ENCODE data around the gene PRSS38. TPM values are rescaled to one million over a fixed set of nuclear protein-coding genes. Genes with fewer than 3 reads are reported as not detected.

The PRSS38 gene
- total RNA-seq, 4 donors from 2014 or later: not detected

GRCh38 chr1:227803933-227804332 lies 11.5 kb upstream of the PRSS38 start:
- no peak for TF ChIP-seq POLR2A (IDR thresholded peaks at IDR 0.05)
- TF ChIP-seq CTCF (IDR thresholded peaks at IDR 0.05): no peak
- intact Hi-C loops (cut with DNase I): no loop called here
- H3K4me3 ChIP-seq: no peak overlapping the region
- H3K4me1 ChIP-seq: peaks cover 0 to 14% (median 0%) of the 10 kb centered on the region in 3 donors
- H3K27me3 ChIP-seq: no peaks in the 10 kb centered on the region
- no peak overlapping the region for H3K27ac ChIP-seq
- H3K36me3 ChIP-seq: no peaks in the 10 kb centered on the region
- no peak for DNase-seq
- peaks cover 0 to 5% (median 0%) of the 10 kb centered on the region in 3 donors for H3K9me3 ChIP-seq

- H3K36me3 ChIP-seq: no peaks in the 10 kb centered on the region
- peaks cover 0 to 14% (median 0%) of the 10 kb centered on the region in 3 donors for H3K4me1 ChIP-seq
- H3K4me3 ChIP-seq: no peak overlapping the region
- peaks cover 0 to 5% (median 0%) of the 10 kb centered on the region in 3 donors for H3K9me3 ChIP-seq
- intact Hi-C loops (cut with DNase I): no loop called here
- H3K27ac ChIP-seq: peak overlapping the region in 3 of 4 donors; percentile 32 to 75 (median 53)
- no peaks in the 10 kb centered on the region for H3K27me3 ChIP-seq
- TF ChIP-seq POLR2A (IDR thresholded peaks at IDR 0.05) (no peak), CTCF (IDR thresholded peaks at IDR 0.05) (no peak)
- no peak for DNase-seq
- 22 to 29% methylated on average over 5 to 6 of the region's 6 CpGs for WGBS, 2 donors
These were observed 9.8 kb upstream of the PRSS38 start for GRCh38 chr1:227805606-227806197.

DNA sequence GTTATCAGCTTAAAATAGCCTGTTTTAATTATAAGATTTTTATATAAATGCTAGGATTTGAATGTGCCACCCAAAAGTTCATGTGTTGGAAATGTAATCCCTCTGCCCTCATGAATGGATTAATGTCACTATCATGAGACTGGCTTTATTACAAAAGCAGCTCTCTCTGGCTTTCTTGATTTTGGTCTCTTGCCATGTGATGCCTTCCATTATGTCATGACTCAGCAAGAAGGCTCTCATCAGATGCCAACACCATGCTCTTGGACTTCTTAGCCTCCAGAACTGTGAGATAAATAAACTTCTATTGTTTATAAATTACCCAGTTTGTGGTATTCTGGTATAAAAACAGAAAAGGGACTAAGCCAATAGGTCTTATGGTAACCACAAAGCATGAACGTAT lies 6.9 kb upstream of the PRSS38 start:
- no peak for DNase-seq
- Histone ChIP-seq H3K9me3 (peaks cover 0 to 9% (median 7%) of the 10 kb centered on the region in 3 donors), H3K4me1 (peaks cover 0 to 14% (median 0%) of the 10 kb centered on the region in 3 donors), H3K4me3 (no peak overlapping the region), H3K27me3 (no peaks in the 10 kb centered on the region), H3K27ac (no peak overlapping the region), H3K36me3 (no peaks in the 10 kb centered on the region)
- no peak for TF ChIP-seq CTCF (IDR thresholded peaks at IDR 0.05)
- TF ChIP-seq POLR2A (IDR thresholded peaks at IDR 0.05): no peak
- intact Hi-C loops (cut with DNase I): no loop called here
- 19 to 40% methylated on average over 1 of the region's 1 CpG for WGBS, 2 donors

GRCh38 chr1:227809026-227809425 lies 6.4 kb upstream of the PRSS38 start:
- Histone ChIP-seq H3K4me1 (peaks cover 0 to 14% (median 0%) of the 10 kb centered on the region in 3 donors), H3K27me3 (no peaks in the 10 kb centered on the region), H3K36me3 (no peaks in the 10 kb centered on the region), H3K4me3 (no peak overlapping the region), H3K27ac (no peak overlapping the region), H3K9me3 (peaks cover 0 to 11% (median 11%) of the 10 kb centered on the region in 3 donors)
- intact Hi-C loops (cut with DNase I): no loop called here
- TF ChIP-seq CTCF (IDR thresholded peaks at IDR 0.05) (no peak), POLR2A (IDR thresholded peaks at IDR 0.05) (no peak)
- whole genome bisulfite sequencing, 2 donors: 91 to 94% methylated on average over 2 of the region's 2 CpGs
- no peak for DNase-seq

GRCh38 chr1:227813962-227814361 lies 1.5 kb upstream of the PRSS38 start:
- Histone ChIP-seq H3K27me3 (no peaks in the 10 kb centered on the region), H3K4me3 (no peak overlapping the region), H3K27ac (no peak overlapping the region), H3K9me3 (peaks cover 0 to 17% (median 12%) of the 10 kb centered on the region in 3 donors), H3K36me3 (no peaks in the 10 kb centered on the region), H3K4me1 (no peaks in the 10 kb centered on the region)
- 90% methylated on average over 2 of the region's 2 CpGs; no CpG with 5 or more reads in 1 of the 2 donors for WGBS, 2 donors
- TF ChIP-seq POLR2A (IDR thresholded peaks at IDR 0.05): no peak
- TF ChIP-seq CTCF (IDR thresholded peaks at IDR 0.05): no peak
- no peak for DNase-seq
- intact Hi-C loops (cut with DNase I): no loop called here

Data from esophagus squamous epithelium (tissue), 5 donors.